ENCODE results near the gene TMPRSS13.

TMPRSS13 gene

GRCh38 chr11:117852309-117852708 is 76.9 kb downstream of the TMPRSS13 start:
- no peak for DNase-seq (ENCODE audit: low spot score)

- DNase-seq (ENCODE audit: low spot score) = no peak
Measured at GRCh38 chr11:117851852-117852251, 77.3 kb downstream of the TMPRSS13 start.

- peak; percentile 42 for DNase-seq (ENCODE audit: low spot score)
Measured at GRCh38 chr11:117851106-117851505, 78.1 kb downstream of the TMPRSS13 start.

Measured in ecto neural progenitor cell (in vitro differentiated cells).